ENCODE data around the gene MX1. TPM values are rescaled to one million over a fixed set of nuclear protein-coding genes. Genes with fewer than 3 reads are reported as not detected.

The MX1 gene
- polyA plus RNA-seq, 2 of the 4 experiments (the other 2 are of a cell fraction) = 0.58 to 0.96 TPM

GRCh38 chr21:41465176-41465781, 39.2 kb downstream of the MX1 start:
- DNase-seq (ENCODE audit: low read depth in 1 of 2, low spot score in 1 of 2) (no peak), FAIRE-seq (no peak), ATAC-seq (no peak)
- no peaks in the 10 kb centered on the region for H3K4me1 ChIP-seq
- TF ChIP-seq TFCP2L1 (CRISPR knock-in tag; IDR thresholded peaks at IDR 0.05) (no peak), CBX8 (IDR thresholded peaks at IDR 0.05) (no peak), BHLHE40 (IDR thresholded peaks at IDR 0.05; ENCODE audit: low read depth, low read length) (no peak), EHF (CRISPR knock-in tag; IDR thresholded peaks at IDR 0.05) (no peak), MAFK (IDR thresholded peaks at IDR 0.05; ENCODE audit: partially characterized antibody) (no peak), CBX2 (IDR thresholded peaks at IDR 0.05; ENCODE audit: borderline replicate concordance, low read depth) (no peak), ESRRA (IDR thresholded peaks at IDR 0.05; ENCODE audit: borderline replicate concordance, low read length) (no peak), NPAS2 (CRISPR knock-in tag; IDR thresholded peaks at IDR 0.05; ENCODE audit: borderline replicate concordance) (no peak)
- TF ChIP-seq, protein P1, sequence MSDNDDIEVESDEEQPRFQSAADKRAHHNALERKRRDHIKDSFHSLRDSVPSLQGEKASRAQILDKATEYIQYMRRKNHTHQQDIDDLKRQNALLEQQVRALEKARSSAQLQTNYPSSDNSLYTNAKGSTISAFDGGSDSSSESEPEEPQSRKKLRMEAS (IDR thresholded peaks at IDR 0.05) = no peak
- CTCF ChIA-PET = interaction anchor here (0.8 to 1.0 kb wide), 2 partner anchors 182 kb away, joined by 3 read pairs; no protein-coding TSS in a partner anchor
- H3K9me3 ChIP-seq = no peaks in the 10 kb centered on the region
- H3K27ac ChIP-seq = no peak overlapping the region
- H3K4me3 ChIP-seq = no peak overlapping the region
- POLR2A ChIA-PET = no interaction called here
- 17% methylated on average over 3 of the region's 4 CpGs for WGBS (ENCODE audit: missing lambda C conversion rate)
- no peak overlapping the region for H3K4me2 ChIP-seq

GRCh38 chr21:41466024-41466820, 40.2 kb downstream of the MX1 start:
- CTCF ChIA-PET = interaction anchor here (0.8 to 1.2 kb wide), 2 partner anchors 182 to 183 kb away, joined by 3 read pairs; no protein-coding TSS in a partner anchor
- ATAC-seq (no peak), DNase-seq (ENCODE audit: low read depth in 1 of 2, low spot score in 1 of 2) (peak in 1 of 2 experiments; percentile 7), FAIRE-seq (no peak)
- 61% methylated on average over 15 of the region's 23 CpGs for WGBS (ENCODE audit: missing lambda C conversion rate)
- Histone ChIP-seq H3K4me1 (no peaks in the 10 kb centered on the region), H3K9me3 (no peaks in the 10 kb centered on the region), H3K27ac (no peak overlapping the region), H3K4me2 (no peak overlapping the region), H3K4me3 (no peak overlapping the region)
- POLR2A ChIA-PET = no interaction called here
- no peak for TF ChIP-seq EHF (CRISPR knock-in tag; IDR thresholded peaks at IDR 0.05)
- no peak for TF ChIP-seq ZC3H11A (IDR thresholded peaks at IDR 0.05)
- no peak for TF ChIP-seq TFCP2L1 (CRISPR knock-in tag; IDR thresholded peaks at IDR 0.05)
- TF ChIP-seq ZFP36 (IDR thresholded peaks at IDR 0.05; ENCODE audit: borderline replicate concordance, partially characterized antibody) = no peak
- TF ChIP-seq HOXB5 (CRISPR knock-in tag; IDR thresholded peaks at IDR 0.05) = no peak
- TF ChIP-seq BCL3 (IDR thresholded peaks at IDR 0.05) = no peak
- TF ChIP-seq CHD4 (IDR thresholded peaks at IDR 0.05; ENCODE audit: borderline replicate concordance) = no peak
- no peak for TF ChIP-seq HES2 (IDR thresholded peaks at IDR 0.05)
- TF ChIP-seq ZSCAN20 (CRISPR knock-in tag; IDR thresholded peaks at IDR 0.05) = no peak
- TF ChIP-seq ELK1 (IDR thresholded peaks at IDR 0.05; ENCODE audit: low read depth, low read length) = no peak
- no peak for TF ChIP-seq MAFK (IDR thresholded peaks at IDR 0.05; ENCODE audit: partially characterized antibody)
- no peak for TF ChIP-seq BHLHE40 (IDR thresholded peaks at IDR 0.05; ENCODE audit: low read depth, low read length)
- TF ChIP-seq CEBPB (IDR thresholded peaks at IDR 0.05) = no peak
- no peak for TF ChIP-seq NFE2L2 (conservative IDR thresholded peaks at IDR 0.05; ENCODE audit: low read length)
- TF ChIP-seq HDAC2 (IDR thresholded peaks at IDR 0.05) = no peak
- TF ChIP-seq E2F6 (IDR thresholded peaks at IDR 0.05; ENCODE audit: borderline replicate concordance, low read depth) = no peak
- TF ChIP-seq SREBF2 (IDR thresholded peaks at IDR 0.05) = no peak
- no peak for TF ChIP-seq CBX8 (IDR thresholded peaks at IDR 0.05)
